H1 (cell line): ENCODE data around the gene SIRT7. TPM values are rescaled to one million over a fixed set of nuclear protein-coding genes. Genes with fewer than 3 reads are reported as not detected.

Source experiments
- CTCF ChIA-PET: fragments of 300-600 bp; sonication (Branson Sonifier 250); formaldehyde crosslinking; loops from one replicate; lab custom pipeline; 2021; ENCODE audit not compliant: partially characterized antibody; lab: Charles Lee
- POLR2A ChIA-PET: fragments of 300-600 bp; sonication (Branson Sonifier 250); formaldehyde crosslinking; loops from one replicate; lab custom pipeline; 2021; ENCODE audit warnings: inconsistent platforms; ENCODE audit not compliant: partially characterized antibody; lab: Charles Lee
- DNase-seq, 2 experiments: peaks; one replicate each; pipeline versions ENCODE4 v3.0.0 to v3.0.0-alpha.2; 2010 to 2022; ENCODE audit warnings: low spot score in 2 of 2, low read depth in 1 of 2, mixed read lengths in 1 of 2
- FAIRE-seq: peaks from 2 replicates; lab custom pipeline; 2011; peaks lifted over from hg19 to GRCh38; lab: Jason Lieb, UNC
- H2AFZ ChIP-seq: 2 replicates; pipeline ENCODE4 v1.8.1; 2012; ENCODE audit warnings: low read length, inconsistent platforms
- H2AK5ac ChIP-seq: 2 replicates; pipeline ENCODE4 v1.6.1; 2013; ENCODE audit warnings: low read depth, low read length
- H2BK120ac ChIP-seq: replicated peaks from 2 replicates; pipeline ENCODE3; 2013; ENCODE audit warnings: low read depth, low read length, inconsistent platforms
- H2BK12ac ChIP-seq: 2 replicates; pipeline ENCODE4 v1.6.1; 2013; ENCODE audit warnings: low read depth, low read length
- H2BK15ac ChIP-seq: 2 replicates; pipeline ENCODE4 v1.6.1; 2013; ENCODE audit warnings: low read length
- H2BK20ac ChIP-seq: 2 replicates; pipeline ENCODE4 v1.6.1; 2013; ENCODE audit warnings: low read length
- H2BK5ac ChIP-seq: 2 replicates; pipeline ENCODE4 v1.6.1; 2013; ENCODE audit warnings: low read depth, low read length
- H3K14ac ChIP-seq: 2 replicates; pipeline ENCODE4 v1.6.1; 2013; ENCODE audit warnings: inconsistent platforms; ENCODE audit not compliant: insufficient read length
- H3K18ac ChIP-seq: 2 replicates; pipeline ENCODE4 v1.6.1; 2013; ENCODE audit warnings: low read length; ENCODE audit errors: extremely low read depth
- H3K23ac ChIP-seq: 2 replicates; pipeline ENCODE4 v1.6.1; 2013; ENCODE audit warnings: inconsistent platforms; ENCODE audit not compliant: insufficient read length
- H3K23me2 ChIP-seq: 2 replicates; pipeline ENCODE4 v1.6.1; 2013; ENCODE audit warnings: low read depth, low read length
- H3K27ac ChIP-seq: 2 replicates; pipeline ENCODE4 v1.6.1; 2011; ENCODE audit warnings: low read depth, low read length, inconsistent platforms
- H3K27me3 ChIP-seq, 4 experiments: replicated peaks in 1 of 4; 1 replicate in 1 of 4; 2 replicates in 3 of 4; pipeline versions ENCODE4 v1.6.1 to v1.8.1; 2011 to 2013; ENCODE audit warnings: low read length in 3 of 4, mild to moderate bottlenecking in 3 of 4, inconsistent platforms in 2 of 4, mixed read lengths in 2 of 4, moderate library complexity in 1 of 4; ENCODE audit not compliant: control insufficient read depth in 3 of 4, insufficient read depth in 3 of 4; ENCODE audit errors: extremely low read depth in 1 of 4
- H3K36me3 ChIP-seq, 4 experiments: 2 replicates each; pipeline versions ENCODE4 v1.6.1 to v1.8.1; 2011 to 2013; ENCODE audit warnings: mild to moderate bottlenecking in 4 of 4, low read length in 3 of 4, moderate library complexity in 2 of 4, control low read depth in 1 of 4, inconsistent platforms in 1 of 4; ENCODE audit not compliant: insufficient read depth in 4 of 4, control insufficient read depth in 2 of 4
- H3K4ac ChIP-seq: replicated peaks from 2 replicates; pipeline ENCODE3; 2013; ENCODE audit warnings: low read length, low read depth, mixed read lengths, inconsistent platforms; ENCODE audit not compliant: insufficient read length
- H3K4me1 ChIP-seq, 4 experiments: replicated peaks in 1 of 4; 1 replicate in 1 of 4; 2 replicates in 3 of 4; pipeline versions ENCODE4 v1.6.1 to v1.8.1; 2011 to 2013; ENCODE audit warnings: low read length in 3 of 4, inconsistent platforms in 2 of 4, mixed read lengths in 1 of 4; ENCODE audit not compliant: insufficient read depth in 4 of 4, control insufficient read depth in 3 of 4
- H3K4me2 ChIP-seq, 2 experiments: 2 replicates each; pipeline versions ENCODE4 v1.6.1 to v1.8.1; 2011 to 2013; ENCODE audit warnings: low read depth in 2 of 2, low read length in 2 of 2, control low read depth in 1 of 2, inconsistent platforms in 1 of 2, mild to moderate bottlenecking in 1 of 2; ENCODE audit not compliant: insufficient read depth in 1 of 2
- H3K4me3 ChIP-seq, 4 experiments: fragments of 200-600, 300-600 bp in 1 of 4; sonication (generic), shearing (Covaris generic), sonication (Bioruptor Twin) in 1 of 4; 2 replicates each; pipeline versions ENCODE4 v1.5.1 to v1.8.1; 2011 to 2016; ENCODE audit warnings: low read length in 4 of 4, low read depth in 3 of 4, control low read depth in 2 of 4, inconsistent platforms in 2 of 4, mild to moderate bottlenecking in 2 of 4, mixed read lengths in 1 of 4, moderate library complexity in 1 of 4; ENCODE audit not compliant: insufficient read depth in 2 of 4; ENCODE audit errors: extremely low read depth in 1 of 4
- H3K56ac ChIP-seq: replicated peaks from 2 replicates; pipeline ENCODE3; 2013; ENCODE audit warnings: low read depth, mild to moderate bottlenecking, mixed read lengths, low read length, inconsistent platforms; ENCODE audit not compliant: insufficient read length
- H3K79me1 ChIP-seq: 2 replicates; pipeline ENCODE4 v1.6.1; 2013; ENCODE audit warnings: low read depth, low read length, control low read depth
- H3K79me2 ChIP-seq, 2 experiments: 2 replicates each; pipeline versions ENCODE4 v1.6.1 to v1.8.1; 2012 to 2013; ENCODE audit warnings: low read length in 2 of 2, mild to moderate bottlenecking in 2 of 2, inconsistent platforms in 1 of 2; ENCODE audit not compliant: insufficient read depth in 2 of 2, control insufficient read depth in 1 of 2
- H3K9ac ChIP-seq, 4 experiments: replicated peaks in 1 of 4; 1 replicate in 1 of 4; 2 replicates in 3 of 4; pipeline versions ENCODE4 v1.6.1 to v1.8.1; 2011 to 2013; ENCODE audit warnings: low read depth in 3 of 4, low read length in 3 of 4, control low read depth in 2 of 4, mild to moderate bottlenecking in 2 of 4, moderate library complexity in 2 of 4, inconsistent platforms in 1 of 4; ENCODE audit errors: extremely low read depth in 1 of 4
- H3K9me3 ChIP-seq, 2 experiments: 2 replicates each; pipeline versions ENCODE4 v1.6.1 to v1.8.1; 2012 to 2013; ENCODE audit warnings: mild to moderate bottlenecking in 2 of 2, moderate library complexity in 2 of 2, control low read depth in 1 of 2, inconsistent platforms in 1 of 2, low read depth in 1 of 2, low read length in 1 of 2, mixed read lengths in 1 of 2; ENCODE audit not compliant: insufficient read depth in 2 of 2
- H4K20me1 ChIP-seq, 2 experiments: replicated peaks in 1 of 2; 2 replicates each; pipeline versions ENCODE3 to v1.8.1; 2011 to 2013; ENCODE audit warnings: inconsistent platforms in 2 of 2, low read length in 2 of 2, mild to moderate bottlenecking in 1 of 2; ENCODE audit not compliant: insufficient read depth in 2 of 2, control insufficient read depth in 1 of 2
- H4K5ac ChIP-seq: 2 replicates; pipeline ENCODE4 v1.6.1; 2013; ENCODE audit warnings: low read length, low read depth, mixed read lengths, inconsistent platforms; ENCODE audit not compliant: insufficient read length
- H4K8ac ChIP-seq: 2 replicates; pipeline ENCODE4 v1.8.0; 2013; ENCODE audit warnings: mild to moderate bottlenecking, moderate library complexity, low read length, inconsistent platforms; ENCODE audit not compliant: insufficient read depth; ENCODE audit errors: extremely low read depth
- H4K91ac ChIP-seq: replicated peaks from 2 replicates; pipeline ENCODE3; 2013; ENCODE audit warnings: low read length, mixed read lengths, inconsistent platforms; ENCODE audit not compliant: insufficient read length
- CBX8 ChIP-seq: fragments of 300-800, 300-1000 bp; sonication (generic); IDR thresholded peaks from 2 replicates; pipeline ENCODE4 v1.7.1; 2016; ENCODE audit warnings: low read depth, low read length, borderline replicate concordance
- EGR1 ChIP-seq: IDR thresholded peaks from 2 replicates; pipeline ENCODE4 v1.6.1; 2011; ENCODE audit warnings: low read depth, low read length, borderline replicate concordance
- JUN ChIP-seq: IDR thresholded peaks from 2 replicates; pipeline ENCODE4 v1.6.1; 2011; ENCODE audit warnings: low read depth, mild to moderate bottlenecking, improper control_type of control experiment, low read length
- RXRA ChIP-seq: IDR thresholded peaks from 2 replicates; pipeline ENCODE4 v1.6.1; 2011; ENCODE audit warnings: low read depth, mild to moderate bottlenecking, low read length, moderate library complexity; ENCODE audit not compliant: insufficient read depth
- WGBS, 2 experiments: shearing (Covaris generic) in 1 of 2; methylation state at CpG; one replicate each; pipeline versions ENCODE4 v1.1.6 to v1.1.7; 2013 to 2015; ENCODE audit warnings: low lambda C conversion rate in 2 of 2, mixed read lengths in 2 of 2, inconsistent platforms in 1 of 2, low coverage in 1 of 2, missing lambda C conversion rate in 1 of 2; ENCODE audit not compliant: insufficient replicate concordance in 2 of 2, insufficient coverage in 1 of 2, insufficient read length in 1 of 2; ENCODE audit errors: extremely low coverage in 1 of 2, missing lambda C conversion rate in 1 of 2; 5-methylcytosine and 5-hydroxymethylcytosine counted together
- polyA plus RNA-seq, 7 experiments: library from polyadenylated mRNA; depleted of rRNA in 3 of 7; stranded (reverse) in 5 of 7; unstranded in 2 of 7; fragments of >200 nt in 5 of 7; fragments of 200-250 nt in 2 of 7; gene quantifications; 1 replicate in 5 of 7; 2 replicates in 1 of 7; 4 replicates in 1 of 7; pipeline versions ENCODE4 v1.2.1 to v1.2.3, GENCODE V29; 2011 to 2013; ENCODE audit warnings: missing spikeins in 2 of 7, mixed read lengths in 2 of 7
- total RNA-seq: library from RNA; stranded (reverse); fragmentation: NEBNext Ultra II Directional; extraction: Animal tissue kit (Norgen Biotek cat#: 25700); gene quantifications from 2 replicates; pipeline ENCODE4 v1.2.1, GENCODE V29; 2021

The SIRT7 gene
- total and polyA plus RNA-seq, 2 of the 8 experiments (the other 6 are each of a cell fraction or from before 2014, with no cell fraction given), result 5.8 to 16.6 TPM

DNA sequence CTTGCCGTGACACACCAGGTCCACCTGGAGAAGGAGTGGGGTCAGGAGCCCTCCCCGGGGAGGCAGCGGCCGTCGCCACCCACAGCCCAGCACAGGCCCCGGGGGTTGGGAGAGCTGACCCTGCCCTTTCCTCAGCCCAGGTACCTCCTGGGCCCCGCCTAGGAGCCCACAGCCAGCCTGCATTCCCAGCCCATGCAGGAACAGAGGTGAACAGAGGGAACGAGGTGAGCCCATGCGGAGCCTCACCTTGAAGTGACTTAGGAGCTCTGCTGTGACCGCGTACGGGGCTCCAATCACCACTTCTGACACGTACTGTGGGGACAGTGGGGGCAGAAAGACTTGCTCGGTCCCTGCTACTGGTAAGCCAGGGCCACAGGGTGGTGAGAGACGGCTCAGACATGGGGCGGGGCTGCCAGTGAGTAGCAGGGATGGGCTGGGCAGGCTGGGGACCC, 12.5 kb downstream of the SIRT7 start:
- Histone ChIP-seq H4K20me1 (peaks cover 5 to 19% of the 10 kb centered on the region in 2 experiments), H2BK5ac (no peak overlapping the region), H3K23ac (no peak overlapping the region), H3K56ac (no peak overlapping the region), H2BK12ac (no peak overlapping the region), H3K36me3 (no peaks in the 10 kb centered on the region; a peak in 3 of 8 replicates), H3K18ac (no peak overlapping the region), H3K14ac (no peak overlapping the region), H3K4me3 (no peak overlapping the region), H4K5ac (no peak overlapping the region), H4K8ac (no peak overlapping the region; the same call in 1 of the 2 replicates), H2BK120ac (no peak overlapping the region), H3K27ac (no peak overlapping the region), H2AK5ac (no peak overlapping the region), H3K9me3 (no peaks in the 10 kb centered on the region), H2AFZ (no peak overlapping the region), H3K4me1 (peaks cover 0 to 14% (median 8%) of the 10 kb centered on the region in 4 experiments; a peak in 4 of 7 replicates), H3K4me2 (no peak overlapping the region), H3K79me2 (no peaks in the 10 kb centered on the region), H3K4ac (no peak overlapping the region), H2BK15ac (no peak overlapping the region), H3K27me3 (peaks cover 0 to 27% (median 16%) of the 10 kb centered on the region in 4 experiments; a peak in 5 of 7 replicates), H2BK20ac (no peak overlapping the region), H3K9ac (no peak overlapping the region), H3K79me1 (peaks cover 2% of the 10 kb centered on the region; the same call in 1 of the 2 replicates), H3K23me2 (peaks cover 9% of the 10 kb centered on the region; the same call in 1 of the 2 replicates), H4K91ac (no peak overlapping the region)
- ChIA-PET POLR2A (interaction anchor here (0.7 to 2.0 kb wide), 7 partner anchors 9 to 115 kb away, joined by 3 to 11 read pairs (median 3); partner anchors contain the start of gene ANAPC11), CTCF (interaction anchor here (0.6 to 0.8 kb wide), 2 partner anchors 36 to 164 kb away, joined by 3 read pairs; no protein-coding TSS in a partner anchor)
- DNase-seq, result no peak
- WGBS, 2 experiments, result 87% methylated on average over 14 of the region's 16 CpGs; no CpG with 5 or more reads in 1 of the 2 experiments
- FAIRE-seq, result no peak
- TF ChIP-seq JUN, result no peak
- no peak for TF ChIP-seq EGR1
- no peak for TF ChIP-seq RXRA
- no peak for TF ChIP-seq CBX8
